Activated naive CD4-positive, alpha-beta T cell treated with anti-CD3 and anti-CD28 coated beads, Interleukin-2, amount 10 ng/mL, durations not matched to agents 7 days and 5 days (primary cell): ENCODE data around the gene ATF5.

Experiments used
- CTCF ChIA-PET: fragments of 350-600 bp; sonication (Branson Sonifier 250); formaldehyde crosslinking; loops from one replicate; lab custom pipeline; 2021; ENCODE audit warnings: antibody characterized with exemption; lab: Charles Lee
- DNase-seq: peaks from one replicate; pipeline ENCODE4 v3.0.0-alpha.2; 2020
- H3K27ac Mint-ChIP-seq: one replicate; pipeline ENCODE4 v1.8.0; 2021; ENCODE audit warnings: mild to moderate bottlenecking, moderate library complexity, mixed read lengths
- H3K27me3 Mint-ChIP-seq: one replicate; pipeline ENCODE4 v1.8.0; 2021; ENCODE audit warnings: mild to moderate bottlenecking, mixed read lengths
- H3K36me3 Mint-ChIP-seq: one replicate; pipeline ENCODE4 v1.8.0; 2021; ENCODE audit warnings: mixed read lengths
- H3K4me1 Mint-ChIP-seq: one replicate; pipeline ENCODE4 v1.8.0; 2021; ENCODE audit warnings: mixed read lengths
- H3K4me3 Mint-ChIP-seq: one replicate; pipeline ENCODE4 v1.8.0; 2021; ENCODE audit warnings: mild to moderate bottlenecking, moderate library complexity, mixed read lengths
- H3K9me3 Mint-ChIP-seq: one replicate; pipeline ENCODE4 v1.8.0; 2021; ENCODE audit warnings: mixed read lengths

The ATF5 gene

DNA sequence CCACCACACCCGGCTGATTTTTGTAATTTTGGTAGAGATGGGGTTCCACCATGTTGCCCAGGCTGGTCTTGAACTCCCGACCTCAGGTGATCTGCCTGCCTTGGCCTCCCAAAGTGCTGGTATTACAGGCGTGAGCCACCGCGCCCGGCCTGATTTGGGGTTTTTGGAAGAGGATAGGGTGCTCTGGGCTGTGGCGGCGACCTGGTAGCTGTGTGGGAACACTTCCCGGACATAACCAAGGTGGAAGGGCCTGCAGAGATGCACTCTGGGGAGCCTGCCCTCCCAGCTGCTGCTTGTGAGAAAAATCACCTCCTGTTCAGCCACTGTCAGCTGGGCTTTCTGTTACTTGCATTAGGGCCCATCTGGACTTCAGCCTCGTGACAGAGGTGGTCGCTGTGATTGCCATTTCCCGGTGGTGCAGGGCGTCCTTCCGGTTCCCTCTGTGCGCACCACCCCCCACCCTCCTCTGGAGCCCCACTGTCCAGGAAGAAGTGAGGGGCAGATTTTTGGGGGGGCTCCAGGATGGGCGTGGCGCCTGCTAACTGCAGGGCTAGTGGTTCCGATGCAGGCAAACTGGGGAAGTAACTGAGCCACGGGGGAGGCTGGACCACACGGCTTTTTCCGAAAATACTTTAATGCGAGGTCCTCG is 39.8 kb upstream of the ATF5 start:
- peaks cover 18% of the 10 kb centered on the region for H3K36me3 Mint-ChIP-seq
- H3K9me3 Mint-ChIP-seq: no peaks in the 10 kb centered on the region
- CTCF ChIA-PET: no interaction called here
- no peak for DNase-seq
- H3K27me3 Mint-ChIP-seq: peaks cover 38% of the 10 kb centered on the region
- H3K4me3 Mint-ChIP-seq: no peak overlapping the region
- no peak overlapping the region for H3K27ac Mint-ChIP-seq
- peaks cover 14% of the 10 kb centered on the region for H3K4me1 Mint-ChIP-seq

GRCh38 chr19:49889687-49890348 is 39.2 kb upstream of the ATF5 start:
- Mint-ChIP-seq H3K27me3 (peaks cover 38% of the 10 kb centered on the region), H3K27ac (peak overlapping the region; percentile 45), H3K4me3 (peak overlapping the region; percentile 66), H3K4me1 (peaks cover 14% of the 10 kb centered on the region), H3K9me3 (no peaks in the 10 kb centered on the region), H3K36me3 (peaks cover 13% of the 10 kb centered on the region)
- CTCF ChIA-PET: interaction anchor here (0.5 to 0.9 kb wide), 2 partner anchors 25 to 28 kb away, joined by 3 read pairs; no protein-coding TSS in a partner anchor
- peak; percentile 83 for DNase-seq

DNA sequence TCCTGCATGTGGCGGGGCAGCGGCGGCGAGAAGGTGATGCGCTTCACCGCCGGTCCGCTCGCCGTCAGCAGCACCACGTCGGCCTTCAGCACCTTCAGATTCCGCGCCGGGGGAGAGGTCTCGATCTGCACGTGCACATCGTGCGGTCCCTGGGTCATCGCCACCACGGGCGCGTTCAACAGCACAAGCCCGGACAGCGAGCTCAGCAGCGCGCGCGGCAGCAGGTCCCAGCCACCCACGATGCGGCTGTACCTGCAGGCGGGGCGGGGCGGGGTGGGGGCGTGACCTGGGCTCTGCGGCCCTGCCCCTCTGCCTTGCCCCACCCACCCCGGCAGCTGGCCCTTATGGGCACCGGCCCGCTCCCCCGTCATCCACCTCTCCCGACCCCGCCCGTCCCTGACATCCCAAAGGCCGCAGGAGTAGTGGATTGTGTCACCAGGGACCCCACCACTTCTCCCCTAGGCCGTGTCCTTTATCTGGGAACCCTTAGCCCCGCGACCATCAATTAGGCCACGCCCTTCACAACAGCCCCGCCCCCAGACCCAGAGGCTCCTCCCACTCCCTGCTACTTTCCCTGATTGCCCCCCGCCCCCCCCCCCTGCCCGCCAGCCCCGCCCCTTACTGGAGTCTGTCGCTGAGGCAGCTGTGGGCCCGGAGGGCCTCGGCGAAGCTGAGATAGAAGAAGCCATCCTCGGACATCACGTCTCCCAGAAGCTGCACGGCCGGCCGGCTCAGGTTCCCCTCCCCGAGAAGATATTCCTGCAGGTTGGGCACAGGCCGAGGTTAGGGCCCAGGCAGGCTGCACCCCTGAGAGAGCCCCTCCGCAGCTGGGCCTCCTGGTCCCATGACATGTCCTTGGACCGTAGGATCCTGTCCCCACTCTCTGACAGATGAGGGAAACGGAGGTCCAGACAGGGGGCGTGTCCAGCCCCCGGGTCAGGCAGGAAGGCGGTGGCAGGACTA is 38.4 kb upstream of the ATF5 start:
- peaks cover 17% of the 10 kb centered on the region for H3K4me1 Mint-ChIP-seq
- peak; percentile 76 for DNase-seq

GRCh38 chr19:49891393-49891792 is 37.6 kb upstream of the ATF5 start:
- CTCF ChIA-PET: interaction anchor here (1.1 kb wide), 1 partner anchor 82 kb away, joined by 3 read pairs; no protein-coding TSS in a partner anchor
- Mint-ChIP-seq H3K4me3 (no peak overlapping the region), H3K9me3 (no peaks in the 10 kb centered on the region), H3K4me1 (peaks cover 24% of the 10 kb centered on the region), H3K27me3 (peaks cover 43% of the 10 kb centered on the region), H3K27ac (peak overlapping the region; percentile 75), H3K36me3 (peaks cover 4% of the 10 kb centered on the region)
- DNase-seq: no peak

More for the DNA sequence above, 38.4 kb upstream of the ATF5 start:
- H3K4me3 Mint-ChIP-seq: peak overlapping the region; percentile 66
- CTCF ChIA-PET: interaction anchor here (0.9 kb wide), 1 partner anchor 25 kb away, joined by 3 read pairs; no protein-coding TSS in a partner anchor
- peaks cover 38% of the 10 kb centered on the region for H3K27me3 Mint-ChIP-seq
- H3K9me3 Mint-ChIP-seq: no peaks in the 10 kb centered on the region
- H3K27ac Mint-ChIP-seq: peak overlapping the region; percentile 45
- peaks cover 7% of the 10 kb centered on the region for H3K36me3 Mint-ChIP-seq

DNA sequence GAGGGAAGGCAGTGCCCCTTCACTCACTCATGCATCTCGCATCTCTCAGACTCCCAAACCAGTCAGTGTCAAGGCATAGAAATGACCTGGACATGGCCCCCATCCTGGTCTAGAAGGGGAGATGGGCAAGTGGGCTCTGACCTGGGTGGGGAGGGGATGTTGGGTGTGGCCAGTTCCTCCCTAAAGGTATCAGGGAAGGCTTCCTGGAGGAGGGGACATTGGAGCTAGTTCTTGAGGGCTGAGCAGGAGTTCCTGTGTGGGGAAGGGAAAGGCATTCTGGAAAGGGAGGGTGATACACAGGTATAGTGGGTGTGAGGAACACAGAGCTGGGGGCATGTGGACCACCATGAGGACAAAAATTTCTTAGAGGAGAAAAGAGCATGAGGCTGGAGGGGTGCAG is 36.3 kb upstream of the ATF5 start:
- H3K4me3 Mint-ChIP-seq: peak overlapping the region; percentile 26
- H3K27me3 Mint-ChIP-seq: peaks cover 43% of the 10 kb centered on the region
- peaks cover 2% of the 10 kb centered on the region for H3K36me3 Mint-ChIP-seq
- H3K27ac Mint-ChIP-seq: no peak overlapping the region
- no peak for DNase-seq
- H3K9me3 Mint-ChIP-seq: no peaks in the 10 kb centered on the region
- CTCF ChIA-PET: no interaction called here
- H3K4me1 Mint-ChIP-seq: peaks cover 37% of the 10 kb centered on the region

- Mint-ChIP-seq H3K27me3 (peaks cover 43% of the 10 kb centered on the region), H3K27ac (no peak overlapping the region), H3K4me3 (no peak overlapping the region), H3K9me3 (no peaks in the 10 kb centered on the region), H3K4me1 (peaks cover 42% of the 10 kb centered on the region), H3K36me3 (peaks cover 2% of the 10 kb centered on the region)
- CTCF ChIA-PET: interaction anchor here (1.4 kb wide), 1 partner anchor 17 kb away, joined by 4 read pairs; no protein-coding TSS in a partner anchor
- DNase-seq: no peak
Observed at GRCh38 chr19:49894011-49894664, 34.9 kb upstream of the ATF5 start.

GRCh38 chr19:49894879-49895565 is 34.0 kb upstream of the ATF5 start:
- Mint-ChIP-seq H3K9me3 (no peaks in the 10 kb centered on the region), H3K27me3 (peaks cover 40% of the 10 kb centered on the region), H3K4me1 (peaks cover 38% of the 10 kb centered on the region), H3K4me3 (no peak overlapping the region), H3K36me3 (no peaks in the 10 kb centered on the region), H3K27ac (peak overlapping the region; percentile 28)
- CTCF ChIA-PET: interaction anchor here (1.0 to 1.4 kb wide), 3 partner anchors 13 to 26 kb away, joined by 3 to 4 read pairs (median 3); no protein-coding TSS in a partner anchor
- DNase-seq: no peak

DNA sequence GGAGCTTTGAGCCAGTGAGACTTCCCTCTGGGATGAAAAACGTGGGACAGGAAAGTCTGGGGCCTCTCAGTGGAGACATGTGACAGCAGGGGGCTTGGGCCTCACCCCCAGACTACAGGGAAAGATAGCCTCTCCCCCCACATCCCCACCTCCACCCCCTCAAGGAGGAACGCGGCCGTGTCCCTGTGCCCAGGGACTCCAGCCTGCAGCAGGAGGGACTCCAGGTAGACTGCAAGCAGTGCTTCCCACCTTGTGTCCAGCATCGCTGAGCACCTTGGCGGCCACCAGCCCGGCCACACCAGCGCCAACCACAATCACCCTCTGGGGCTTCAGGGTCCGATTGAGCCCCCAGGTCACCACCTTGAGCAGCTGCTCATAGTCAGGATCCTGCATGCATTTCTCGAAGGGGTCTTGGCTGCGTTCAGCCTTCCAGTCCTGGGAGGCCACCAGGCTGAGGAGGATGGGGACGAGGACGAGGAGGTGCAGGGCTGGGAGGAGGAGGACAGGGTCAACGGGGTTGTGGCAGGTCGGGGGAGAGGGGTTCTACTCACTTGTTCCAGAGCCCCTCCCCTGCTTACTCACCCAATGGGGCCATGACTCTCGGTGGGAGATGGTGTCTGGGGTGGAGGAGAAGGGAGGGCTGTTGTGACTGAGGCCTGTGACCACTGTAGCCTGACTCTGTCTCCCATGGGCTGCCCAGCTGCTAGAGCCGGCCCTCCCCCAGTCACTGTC is 33.3 kb upstream of the ATF5 start:
- Mint-ChIP-seq H3K27ac (peak overlapping the region; percentile 68), H3K4me3 (no peak overlapping the region), H3K4me1 (peaks cover 35% of the 10 kb centered on the region), H3K36me3 (no peaks in the 10 kb centered on the region), H3K9me3 (no peaks in the 10 kb centered on the region), H3K27me3 (peaks cover 33% of the 10 kb centered on the region)
- DNase-seq: no peak
- CTCF ChIA-PET: interaction anchor here (1.0 to 1.1 kb wide), 2 partner anchors 14 to 27 kb away, joined by 3 read pairs; no protein-coding TSS in a partner anchor

DNA sequence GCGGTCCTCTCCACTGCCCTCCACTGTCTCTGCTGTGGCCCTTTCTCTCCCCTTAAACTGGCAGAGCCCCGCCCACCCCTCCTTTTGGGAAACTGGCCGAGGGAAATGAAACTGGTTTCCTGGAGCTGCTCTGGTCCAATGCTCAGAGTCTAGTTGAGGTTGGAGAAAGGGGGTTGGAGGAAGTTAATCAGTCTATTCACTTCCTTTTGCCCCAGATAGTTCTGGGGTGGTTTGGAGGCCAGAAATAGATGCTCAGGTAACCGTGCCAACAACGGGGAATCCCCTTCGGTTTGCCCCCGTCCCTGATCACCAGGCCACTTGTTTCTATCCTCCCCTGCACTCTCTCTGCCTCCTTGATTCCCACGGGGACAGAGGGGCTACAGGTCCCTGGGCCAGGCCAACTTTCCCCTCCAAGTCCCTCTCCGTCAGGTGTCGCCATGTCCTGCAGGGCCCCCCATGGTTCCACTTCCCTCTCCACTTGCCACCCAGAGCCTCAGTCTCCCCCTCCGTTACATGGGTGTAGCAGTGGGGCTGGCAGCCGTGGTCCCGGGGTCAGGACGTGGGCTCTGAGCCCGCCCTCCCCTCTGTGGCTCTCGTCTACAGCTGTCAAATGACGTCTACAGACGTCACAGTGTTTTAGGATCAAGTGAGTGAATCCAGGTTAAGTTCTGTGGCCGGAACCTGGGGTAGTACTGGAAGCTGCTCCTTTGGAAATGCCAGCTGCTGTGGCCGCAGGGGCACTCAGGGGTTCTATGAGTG is 32.0 kb upstream of the ATF5 start, which contains the start of gene IL4I1:
TSS of gene IL4I1 (minus strand) at position 25 of the 759 bp plus-strand sequence. CDS start 727 bp downstream, outside the sequence.
- Mint-ChIP-seq H3K4me1 (peaks cover 35% of the 10 kb centered on the region), H3K27ac (peak within 1 kb of the TSS; percentile 91), H3K27me3 (peaks cover 20% of the 10 kb centered on the region), H3K36me3 (no peaks in the 10 kb centered on the region), H3K4me3 (peak within 1 kb of the TSS; percentile 48), H3K9me3 (no peaks in the 10 kb centered on the region)
- CTCF ChIA-PET: no interaction called here
- peak; percentile 67 for DNase-seq

- no peak overlapping the region for H3K4me3 Mint-ChIP-seq
Observed at GRCh38 chr19:49904136-49904535, 24.9 kb upstream of the ATF5 start.

DNA sequence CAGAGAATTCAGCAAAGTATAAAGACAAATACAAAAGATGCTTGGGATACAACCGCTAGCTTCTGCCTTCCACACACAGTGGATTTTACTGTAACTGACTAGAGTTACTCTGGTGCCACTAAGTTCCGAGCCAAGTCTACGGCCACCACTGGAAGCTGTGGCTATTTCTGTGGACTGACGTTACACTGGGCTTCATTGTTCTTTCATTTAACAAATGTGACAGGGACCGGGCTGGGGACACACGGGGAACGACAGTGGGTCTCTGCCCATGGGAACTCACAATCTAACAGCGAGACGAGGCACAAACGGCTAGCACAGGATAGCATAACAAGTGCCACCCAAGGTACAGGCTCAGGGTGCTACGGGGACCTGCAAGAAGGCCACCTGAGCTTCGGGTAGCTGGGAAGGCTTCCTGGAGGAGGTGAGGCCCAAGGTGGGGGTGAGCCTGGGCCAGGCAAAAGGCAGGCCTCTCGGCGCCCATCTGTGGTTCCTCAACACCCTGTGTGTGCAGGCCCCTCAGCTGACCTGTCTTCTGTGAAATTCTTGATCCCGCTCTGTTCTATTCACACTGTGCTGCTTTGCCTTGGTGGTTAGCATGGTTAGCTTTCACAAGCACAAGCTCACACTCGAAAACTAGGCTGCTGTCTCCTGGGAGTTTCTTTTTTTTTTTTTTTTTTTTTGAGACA is 22.0 kb upstream of the ATF5 start:
- CTCF ChIA-PET: no interaction called here
- Mint-ChIP-seq H3K4me1 (peaks cover 28% of the 10 kb centered on the region), H3K27ac (no peak overlapping the region), H3K4me3 (no peak overlapping the region), H3K27me3 (no peaks in the 10 kb centered on the region), H3K9me3 (no peaks in the 10 kb centered on the region), H3K36me3 (peaks cover 43% of the 10 kb centered on the region)
- no peak for DNase-seq

More at GRCh38 chr19:49904136-49904535, 24.9 kb upstream of the ATF5 start:
- H3K4me1 Mint-ChIP-seq: peaks cover 15% of the 10 kb centered on the region
- no peak overlapping the region for H3K27ac Mint-ChIP-seq
- H3K36me3 Mint-ChIP-seq: peaks cover 29% of the 10 kb centered on the region
- no peaks in the 10 kb centered on the region for H3K9me3 Mint-ChIP-seq
- no peaks in the 10 kb centered on the region for H3K27me3 Mint-ChIP-seq
- DNase-seq: no peak
- CTCF ChIA-PET: no interaction called here
